GM12864 (cell line): ENCODE data around the gene MDFIC.

Experiments
- DNase-seq: peaks from one replicate; pipeline ENCODE4 v3.0.0-alpha.2; 2011; ENCODE audit warnings: low read depth
- H3K4me3 ChIP-seq: 2 replicates; pipeline ENCODE4 v1.5.1; 2011; ENCODE audit warnings: mild to moderate bottlenecking, low read depth, low read length, control low read depth
- TF ChIP-seq, protein P1 (sequence below): IDR thresholded peaks from 2 replicates; pipeline ENCODE4 v1.5.1; 2011; ENCODE audit warnings: low read depth, mild to moderate bottlenecking, moderate library complexity, low read length, control low read depth, inconsistent platforms; ENCODE audit errors: missing control alignments

MDFIC gene

DNA sequence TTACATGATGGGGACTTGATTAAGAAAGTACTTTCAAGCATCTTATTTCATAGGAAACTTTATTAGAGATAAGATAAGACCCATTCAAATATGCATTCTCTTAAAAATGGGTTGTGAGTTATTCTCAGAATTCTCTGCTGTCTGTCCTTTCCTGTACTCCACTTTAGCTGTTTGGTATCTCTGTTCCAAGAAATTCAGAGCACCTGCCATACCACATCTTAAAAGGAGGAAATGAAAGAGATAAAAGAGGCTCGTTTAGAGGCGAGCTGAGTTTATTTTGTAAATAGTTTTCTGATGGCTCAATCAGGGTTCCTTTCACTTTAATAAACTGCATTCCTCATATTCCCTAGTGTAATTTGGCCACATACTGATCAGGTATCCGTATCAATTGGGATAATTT is 87.2 kb downstream of the MDFIC start:
- peak; percentile 4 for DNase-seq
- TF ChIP-seq, protein P1, sequence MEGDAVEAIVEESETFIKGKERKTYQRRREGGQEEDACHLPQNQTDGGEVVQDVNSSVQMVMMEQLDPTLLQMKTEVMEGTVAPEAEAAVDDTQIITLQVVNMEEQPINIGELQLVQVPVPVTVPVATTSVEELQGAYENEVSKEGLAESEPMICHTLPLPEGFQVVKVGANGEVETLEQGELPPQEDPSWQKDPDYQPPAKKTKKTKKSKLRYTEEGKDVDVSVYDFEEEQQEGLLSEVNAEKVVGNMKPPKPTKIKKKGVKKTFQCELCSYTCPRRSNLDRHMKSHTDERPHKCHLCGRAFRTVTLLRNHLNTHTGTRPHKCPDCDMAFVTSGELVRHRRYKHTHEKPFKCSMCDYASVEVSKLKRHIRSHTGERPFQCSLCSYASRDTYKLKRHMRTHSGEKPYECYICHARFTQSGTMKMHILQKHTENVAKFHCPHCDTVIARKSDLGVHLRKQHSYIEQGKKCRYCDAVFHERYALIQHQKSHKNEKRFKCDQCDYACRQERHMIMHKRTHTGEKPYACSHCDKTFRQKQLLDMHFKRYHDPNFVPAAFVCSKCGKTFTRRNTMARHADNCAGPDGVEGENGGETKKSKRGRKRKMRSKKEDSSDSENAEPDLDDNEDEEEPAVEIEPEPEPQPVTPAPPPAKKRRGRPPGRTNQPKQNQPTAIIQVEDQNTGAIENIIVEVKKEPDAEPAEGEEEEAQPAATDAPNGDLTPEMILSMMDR = no peak
- H3K4me3 ChIP-seq = no peak overlapping the region

DNA sequence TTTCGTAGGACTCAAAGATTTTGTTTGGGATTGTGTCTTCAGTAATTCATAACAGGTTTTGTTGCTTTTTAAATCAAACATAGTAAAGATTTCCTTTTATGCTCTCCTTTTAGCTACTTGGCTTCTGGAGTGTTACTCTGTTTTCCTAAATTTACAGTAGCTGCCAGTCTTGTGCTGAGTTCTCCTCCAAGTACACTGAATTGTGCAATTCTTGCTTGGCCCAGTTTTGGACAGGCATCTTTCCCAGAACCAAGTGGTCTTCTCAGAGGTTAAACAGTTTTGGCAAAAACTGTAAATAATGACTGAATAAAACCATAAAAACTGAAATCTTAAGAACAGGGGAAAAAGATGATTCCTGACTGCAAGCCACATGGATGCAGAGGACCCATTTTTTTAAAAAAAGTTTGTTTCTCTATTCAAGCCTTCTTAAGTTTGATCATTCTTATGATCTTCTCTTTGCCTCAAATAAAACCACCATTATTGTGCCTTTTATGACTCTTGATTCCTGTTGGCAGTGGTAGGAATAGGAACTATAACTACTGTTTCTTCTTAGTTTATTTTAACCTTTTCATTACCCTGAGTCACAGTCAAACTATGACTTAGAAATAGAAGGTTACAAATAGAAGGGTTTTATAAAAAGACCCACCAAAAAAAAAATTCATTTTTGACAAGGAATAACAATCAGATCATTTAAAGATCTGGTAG is 88.0 kb downstream of the MDFIC start:
- TF ChIP-seq, protein P1 = no peak
- no peak overlapping the region for H3K4me3 ChIP-seq
- DNase-seq = no peak

DNA sequence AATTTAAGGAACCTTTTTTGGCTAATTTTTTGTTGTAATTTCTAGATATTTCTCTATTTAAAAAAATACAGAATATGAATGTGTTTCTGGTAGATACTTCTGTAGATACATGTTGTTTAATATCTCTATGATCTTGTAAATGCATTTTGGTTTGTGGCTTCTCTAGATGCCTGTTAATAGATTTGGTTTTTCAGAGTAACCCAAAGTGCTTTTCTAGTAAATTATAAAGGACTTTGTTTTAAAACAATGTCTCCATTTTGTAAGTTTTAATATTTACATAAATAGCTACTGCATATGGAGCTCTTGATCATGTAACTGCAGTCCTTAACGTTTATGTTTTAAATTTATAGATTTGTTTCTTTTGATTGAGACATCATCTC is 88.5 kb downstream of the MDFIC start:
- no peak for DNase-seq
- H3K4me3 ChIP-seq = no peak overlapping the region
- TF ChIP-seq, protein P1 = no peak

DNA sequence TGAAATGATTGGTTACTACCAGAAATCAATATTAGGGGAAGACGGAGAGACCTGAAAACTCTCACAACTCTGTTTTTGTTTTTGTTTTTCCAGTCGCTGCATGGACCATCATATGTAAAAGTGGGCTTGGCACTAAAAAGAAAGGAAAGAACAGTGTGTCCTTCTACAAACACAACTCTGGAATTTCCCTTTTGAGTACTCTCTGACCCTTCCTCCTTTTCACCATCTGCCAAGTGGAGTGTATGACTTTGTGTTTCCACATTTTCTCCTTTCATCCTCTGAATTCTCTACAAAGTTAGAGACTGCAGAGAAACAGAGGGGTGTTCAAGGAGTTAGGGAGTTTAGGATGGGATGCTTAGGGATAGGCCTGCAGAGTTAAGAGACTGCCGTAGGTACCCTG is 92.0 kb downstream of the MDFIC start:
- no peak overlapping the region for H3K4me3 ChIP-seq
- TF ChIP-seq, protein P1 = no peak
- no peak for DNase-seq

DNA sequence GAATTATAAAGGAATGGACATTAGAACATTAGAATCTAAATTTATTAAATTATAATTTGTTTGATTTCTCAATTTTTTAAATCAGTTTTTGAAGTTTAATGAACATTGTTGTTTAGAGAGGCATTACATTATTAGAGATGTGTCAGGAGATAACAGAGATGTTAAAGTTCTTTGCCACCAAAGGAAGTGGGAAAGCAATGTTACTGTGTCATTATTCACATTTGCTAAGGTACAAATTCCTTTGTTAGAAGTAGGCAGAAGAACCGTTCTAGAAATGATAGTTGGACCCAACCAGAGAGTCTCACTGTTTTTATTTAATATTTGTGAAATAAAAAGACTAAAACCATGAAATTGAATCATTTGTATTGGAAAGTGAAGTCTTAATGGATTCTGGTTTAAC is 92.9 kb downstream of the MDFIC start:
- TF ChIP-seq, protein P1 = no peak
- no peak for DNase-seq
- H3K4me3 ChIP-seq = no peak overlapping the region

DNA sequence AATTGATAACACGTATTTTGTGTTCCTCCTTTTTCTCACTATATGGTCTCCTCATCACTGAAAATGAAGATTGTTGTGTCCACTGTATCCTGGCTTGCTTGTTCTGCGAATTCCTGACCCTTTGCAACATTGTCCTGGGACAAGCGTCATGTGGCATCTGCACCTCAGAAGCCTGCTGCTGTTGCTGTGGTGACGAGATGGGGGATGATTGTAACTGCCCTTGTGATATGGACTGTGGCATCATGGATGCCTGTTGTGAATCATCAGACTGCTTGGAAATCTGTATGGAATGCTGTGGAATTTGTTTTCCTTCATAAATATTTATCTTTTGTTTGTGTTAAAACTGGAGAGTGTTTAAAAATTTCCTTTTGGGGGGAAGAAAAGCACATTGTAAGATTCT is 93.7 kb downstream of the MDFIC start:
- DNase-seq = no peak
- no peak overlapping the region for H3K4me3 ChIP-seq
- TF ChIP-seq, protein P1 = no peak
